HFFc6 (cell line): Measurements from ENCODE around the gene GLB1L3. TPM values are rescaled to one million over a fixed set of nuclear protein-coding genes. Genes with fewer than 3 reads are reported as not detected.

Experiments used
- DNase-seq: peaks from one replicate; pipeline ENCODE4 v3.0.0-alpha.2; 2018
- H3K27ac Mint-ChIP-seq: 2 replicates; pipeline ENCODE4 v1.8.0; 2020; ENCODE audit warnings: mild to moderate bottlenecking, mixed read lengths
- H3K27me3 Mint-ChIP-seq: 2 replicates; pipeline ENCODE4 v1.8.0; 2021; ENCODE audit warnings: mild to moderate bottlenecking, moderate library complexity, mixed read lengths; ENCODE audit not compliant: insufficient read depth
- H3K36me3 Mint-ChIP-seq: 2 replicates; pipeline ENCODE4 v1.8.0; 2021; ENCODE audit warnings: low read depth, mixed read lengths
- H3K4me1 Mint-ChIP-seq: 2 replicates; pipeline ENCODE4 v1.8.0; 2020; ENCODE audit warnings: low read depth, mixed read lengths
- H3K4me3 Mint-ChIP-seq: 2 replicates; pipeline ENCODE4 v1.8.0; 2020; ENCODE audit warnings: mild to moderate bottlenecking, moderate library complexity, mixed read lengths
- H3K9me3 Mint-ChIP-seq: 2 replicates; pipeline ENCODE4 v1.8.0; 2020; ENCODE audit warnings: mild to moderate bottlenecking, mixed read lengths
- total RNA-seq, 6 experiments: library from RNA; stranded (reverse); fragmentation: NEBNext Ultra II Directional; extraction: Animal tissue kit (Norgen Biotek cat#: 25700); gene quantifications; 2 replicates in 1 of 6; 3 replicates in 5 of 6; pipeline ENCODE4 v1.2.3, GENCODE V29; 2021
- TF ChIP-seq, protein P1 (sequence below): fragments of 200-600 bp; sonication (generic); IDR thresholded peaks from 2 replicates; pipeline ENCODE4 v1.5.0; 2021; ENCODE audit warnings: antibody characterized with exemption, mild to moderate bottlenecking

Gene GLB1L3
- total RNA-seq, 6 experiments from 2014 or later: not detected

- DNase-seq: no peak
- TF ChIP-seq, protein P1, sequence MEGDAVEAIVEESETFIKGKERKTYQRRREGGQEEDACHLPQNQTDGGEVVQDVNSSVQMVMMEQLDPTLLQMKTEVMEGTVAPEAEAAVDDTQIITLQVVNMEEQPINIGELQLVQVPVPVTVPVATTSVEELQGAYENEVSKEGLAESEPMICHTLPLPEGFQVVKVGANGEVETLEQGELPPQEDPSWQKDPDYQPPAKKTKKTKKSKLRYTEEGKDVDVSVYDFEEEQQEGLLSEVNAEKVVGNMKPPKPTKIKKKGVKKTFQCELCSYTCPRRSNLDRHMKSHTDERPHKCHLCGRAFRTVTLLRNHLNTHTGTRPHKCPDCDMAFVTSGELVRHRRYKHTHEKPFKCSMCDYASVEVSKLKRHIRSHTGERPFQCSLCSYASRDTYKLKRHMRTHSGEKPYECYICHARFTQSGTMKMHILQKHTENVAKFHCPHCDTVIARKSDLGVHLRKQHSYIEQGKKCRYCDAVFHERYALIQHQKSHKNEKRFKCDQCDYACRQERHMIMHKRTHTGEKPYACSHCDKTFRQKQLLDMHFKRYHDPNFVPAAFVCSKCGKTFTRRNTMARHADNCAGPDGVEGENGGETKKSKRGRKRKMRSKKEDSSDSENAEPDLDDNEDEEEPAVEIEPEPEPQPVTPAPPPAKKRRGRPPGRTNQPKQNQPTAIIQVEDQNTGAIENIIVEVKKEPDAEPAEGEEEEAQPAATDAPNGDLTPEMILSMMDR: no peak
- Mint-ChIP-seq H3K36me3 (peaks cover 12% of the 10 kb centered on the region), H3K4me3 (no peak overlapping the region), H3K27ac (no peak overlapping the region), H3K9me3 (no peaks in the 10 kb centered on the region), H3K4me1 (peaks cover 11% of the 10 kb centered on the region), H3K27me3 (no peaks in the 10 kb centered on the region; the same call in 1 of the 2 replicates)
Observed at GRCh38 chr11:134258577-134258976, 17.6 kb upstream of the GLB1L3 start.

GRCh38 chr11:134260503-134260902, 15.7 kb upstream of the GLB1L3 start:
- no peak overlapping the region for H3K27ac Mint-ChIP-seq
- TF ChIP-seq, protein P1: no peak
- DNase-seq: no peak
- H3K4me3 Mint-ChIP-seq: no peak overlapping the region
- peaks cover 12% of the 10 kb centered on the region for H3K36me3 Mint-ChIP-seq
- no peaks in the 10 kb centered on the region for H3K4me1 Mint-ChIP-seq
- H3K9me3 Mint-ChIP-seq: no peaks in the 10 kb centered on the region
- no peaks in the 10 kb centered on the region for H3K27me3 Mint-ChIP-seq

DNA sequence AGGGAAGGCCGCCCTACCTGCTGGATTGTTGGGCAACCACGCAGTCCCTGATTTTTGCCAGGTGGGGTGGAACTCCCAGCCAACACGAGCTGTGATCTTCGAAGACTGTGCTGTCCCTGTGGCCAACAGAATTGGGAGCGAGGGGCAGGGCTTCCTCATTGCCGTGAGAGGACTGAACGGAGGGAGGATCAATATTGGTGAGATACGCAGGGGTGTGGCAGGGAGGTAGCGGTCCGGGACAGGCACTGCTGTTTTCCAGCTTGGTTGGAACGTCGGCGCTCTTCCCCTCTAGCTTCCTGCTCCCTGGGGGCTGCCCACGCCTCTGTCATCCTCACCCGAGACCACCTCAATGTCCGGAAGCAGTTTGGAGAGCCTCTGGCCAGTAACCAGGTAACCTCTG, 15.2 kb upstream of the GLB1L3 start:
- Mint-ChIP-seq H3K4me1 (peaks cover 2% of the 10 kb centered on the region), H3K27me3 (no peaks in the 10 kb centered on the region), H3K9me3 (no peaks in the 10 kb centered on the region), H3K27ac (no peak overlapping the region), H3K36me3 (peaks cover 12% of the 10 kb centered on the region), H3K4me3 (no peak overlapping the region)
- no peak for DNase-seq
- TF ChIP-seq, protein P1: no peak

- Mint-ChIP-seq H3K27ac (no peak overlapping the region), H3K4me1 (peaks cover 10% of the 10 kb centered on the region), H3K36me3 (peaks cover 12% of the 10 kb centered on the region), H3K4me3 (no peak overlapping the region), H3K27me3 (no peaks in the 10 kb centered on the region), H3K9me3 (no peaks in the 10 kb centered on the region)
- peak; percentile 23 for DNase-seq
- TF ChIP-seq, protein P1: peak; percentile 79
Observed at GRCh38 chr11:134261626-134262488, 14.3 kb upstream of the GLB1L3 start.

DNA sequence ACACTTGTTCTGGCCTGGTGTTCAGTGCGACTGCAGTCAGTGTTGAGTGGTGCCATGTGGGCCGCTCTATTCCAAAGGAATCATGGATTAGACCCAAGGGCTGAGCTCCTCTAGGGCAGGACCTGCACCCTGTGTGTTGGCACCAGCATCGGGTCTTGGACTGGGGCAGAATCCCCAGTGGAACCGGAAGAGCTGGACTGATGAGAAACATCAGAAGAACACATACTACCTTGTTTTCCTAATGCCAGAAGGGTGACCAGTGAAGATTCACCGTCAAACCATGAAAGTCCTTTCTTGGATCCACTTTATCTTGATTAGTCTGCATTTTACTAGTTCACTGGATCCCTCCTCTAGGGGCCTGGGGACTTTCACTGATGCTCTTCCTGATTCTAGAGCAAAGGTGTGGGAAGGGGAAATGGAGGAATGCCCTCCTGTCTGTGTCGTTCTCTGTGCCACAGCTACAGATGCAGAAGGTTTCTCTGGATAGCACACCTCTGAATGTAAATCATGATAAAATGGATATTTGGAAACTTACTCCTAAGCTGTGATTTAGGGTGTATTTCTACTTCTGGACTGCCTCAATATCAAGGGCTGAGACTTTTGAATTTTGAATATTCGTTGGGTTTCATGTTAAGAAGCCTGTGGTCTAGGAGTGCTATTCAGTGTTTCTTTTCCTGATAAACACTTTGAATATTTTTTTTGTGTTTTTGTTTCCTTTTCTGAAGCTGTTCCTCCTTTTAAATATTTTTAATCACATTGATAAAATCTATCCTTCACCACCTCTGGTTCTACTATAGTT, 11.0 kb upstream of the GLB1L3 start:
- DNase-seq: no peak
- Mint-ChIP-seq H3K4me1 (peaks cover 18% of the 10 kb centered on the region), H3K4me3 (no peak overlapping the region), H3K36me3 (no peaks in the 10 kb centered on the region), H3K27me3 (peaks cover 5% of the 10 kb centered on the region; the same call in 1 of the 2 replicates), H3K9me3 (no peaks in the 10 kb centered on the region), H3K27ac (no peak overlapping the region)
- TF ChIP-seq, protein P1: no peak
